HG03378 (cell line): ENCODE data around the gene CHRNG.

Experiments used
- ATAC-seq: cut with Tn5 transposase; IDR thresholded peaks from one replicate; pipeline ENCODE4 v1.9.1; 2021; ENCODE audit warnings: mild to moderate bottlenecking, moderate library complexity; ENCODE audit not compliant: unreplicated experiment

The CHRNG gene

GRCh38 chr2:232575404-232575746 lies 35.9 kb downstream of the CHRNG start:
- ATAC-seq = no peak

- no peak for ATAC-seq
These were observed 37.5 kb downstream of the CHRNG start for GRCh38 chr2:232576995-232577394.

DNA sequence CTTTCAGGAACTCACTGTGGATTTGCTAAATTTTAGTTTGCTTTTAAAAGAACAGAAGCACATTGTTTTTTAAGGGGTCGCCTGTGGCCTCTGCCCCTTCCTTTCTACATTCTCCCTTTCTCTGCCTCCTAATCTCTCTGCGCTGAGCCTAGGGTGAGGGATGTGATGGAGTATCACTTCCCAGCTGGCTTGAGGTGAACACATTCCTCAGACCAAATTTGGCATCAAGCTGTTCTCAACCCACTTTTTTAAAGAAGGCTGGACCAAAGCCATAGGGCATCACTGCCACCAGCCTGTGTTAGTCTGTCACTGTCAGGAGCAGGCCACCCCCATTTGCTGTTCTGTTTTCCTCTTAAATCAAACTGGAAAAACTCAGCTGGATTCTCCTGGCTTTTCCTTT lies 38.3 kb downstream of the CHRNG start:
- ATAC-seq = no peak

DNA sequence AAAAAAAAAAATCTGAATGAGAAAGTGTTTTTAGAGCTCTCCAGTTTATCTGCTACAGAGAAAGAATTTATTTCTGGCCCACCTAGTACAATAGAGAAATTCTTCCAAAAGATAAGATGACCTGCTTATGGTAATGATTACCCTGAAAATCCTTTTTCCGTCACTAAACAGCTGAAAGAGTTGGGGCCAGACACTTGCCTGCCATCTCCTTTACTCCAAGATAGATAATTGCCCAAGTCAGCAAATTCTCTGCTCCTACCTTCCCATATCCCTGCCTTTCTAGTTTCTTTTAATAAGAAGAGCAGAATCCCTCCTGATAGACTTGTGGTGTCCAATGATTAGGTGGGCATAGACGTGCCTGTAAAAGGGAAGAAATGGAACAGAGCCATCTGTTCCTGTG lies 39.1 kb downstream of the CHRNG start:
- no peak for ATAC-seq

DNA sequence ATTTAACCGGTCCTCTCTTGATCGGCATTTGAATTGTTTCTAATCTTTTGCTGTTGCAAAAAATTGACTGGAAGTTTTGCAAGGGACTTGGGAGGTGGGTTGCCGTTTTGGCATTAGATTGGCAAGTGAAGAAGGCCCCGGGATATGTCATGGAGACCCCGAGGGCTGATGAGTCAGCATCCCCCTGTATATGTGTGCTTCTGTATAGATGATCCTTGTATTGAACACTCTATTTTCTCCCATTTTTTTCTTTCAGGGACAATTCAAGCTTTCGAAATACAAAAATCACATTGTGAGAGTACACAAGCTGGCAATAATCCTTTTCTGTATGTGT lies 41.1 kb downstream of the CHRNG start:
- ATAC-seq = no peak

DNA sequence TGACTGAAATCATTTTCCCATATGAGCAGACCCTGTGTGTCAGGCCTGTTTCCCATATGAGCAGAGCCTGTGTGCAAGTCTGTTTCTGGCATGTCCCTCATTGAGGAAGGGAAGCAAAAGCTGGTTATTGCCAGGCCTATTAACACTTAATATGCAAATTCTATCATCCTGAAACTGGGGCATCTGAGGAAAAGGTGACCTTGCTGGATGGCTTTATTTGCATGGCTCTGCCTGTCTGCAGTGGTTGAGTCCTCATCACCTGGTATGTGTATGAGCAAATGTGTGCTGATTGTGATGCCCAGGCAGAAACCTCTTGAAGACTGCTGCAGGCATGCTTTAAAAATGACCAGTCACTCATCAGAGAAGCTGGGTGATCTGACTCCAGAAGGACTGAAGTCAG lies 42.2 kb downstream of the CHRNG start:
- no peak for ATAC-seq

GRCh38 chr2:232584238-232584637 lies 44.7 kb downstream of the CHRNG start:
- no peak for ATAC-seq

- no peak for ATAC-seq
These were observed 47.5 kb downstream of the CHRNG start for GRCh38 chr2:232586943-232587505.

DNA sequence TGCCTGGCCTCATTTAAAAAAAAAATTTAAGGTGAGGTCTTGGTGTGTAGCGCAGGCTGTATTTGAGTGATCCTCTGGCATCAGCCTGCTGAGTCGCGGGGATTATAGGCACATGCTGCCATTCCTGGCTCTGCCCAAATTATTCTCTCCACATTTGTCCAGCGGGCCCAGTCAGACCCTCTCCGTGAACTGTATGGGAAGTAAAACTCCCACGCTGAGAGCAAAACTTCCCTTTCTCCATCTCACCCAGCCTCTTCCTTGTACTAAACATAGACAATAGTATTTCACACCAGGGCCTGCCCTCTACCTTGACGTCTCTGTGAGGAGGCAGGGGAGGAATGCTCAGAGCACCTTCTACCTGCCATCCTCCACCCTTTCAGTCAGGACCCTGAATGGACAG lies 48.0 kb downstream of the CHRNG start:
- no peak for ATAC-seq

DNA sequence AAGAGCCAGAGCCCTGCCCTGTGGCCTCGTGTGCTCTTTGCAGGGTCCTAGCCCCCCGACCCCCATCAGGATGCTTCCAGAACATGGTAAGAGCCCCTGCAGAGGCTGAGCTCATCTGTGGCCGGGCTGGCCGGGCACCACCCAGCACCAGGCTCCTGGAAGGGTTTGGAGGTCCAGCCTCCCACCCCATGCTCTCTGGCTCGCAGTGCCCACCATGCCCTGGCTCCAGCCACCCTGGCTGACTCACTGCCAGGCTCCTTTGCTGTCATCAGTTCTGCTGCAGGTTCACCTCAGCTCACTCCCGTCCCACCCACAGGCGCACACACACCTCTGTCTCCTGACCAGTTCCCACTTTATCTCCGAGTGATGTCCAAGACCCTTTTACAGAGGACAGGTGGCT lies 48.5 kb downstream of the CHRNG start:
- no peak for ATAC-seq

GRCh38 chr2:232588680-232589585 lies 49.4 kb downstream of the CHRNG start:
- no peak for ATAC-seq

DNA sequence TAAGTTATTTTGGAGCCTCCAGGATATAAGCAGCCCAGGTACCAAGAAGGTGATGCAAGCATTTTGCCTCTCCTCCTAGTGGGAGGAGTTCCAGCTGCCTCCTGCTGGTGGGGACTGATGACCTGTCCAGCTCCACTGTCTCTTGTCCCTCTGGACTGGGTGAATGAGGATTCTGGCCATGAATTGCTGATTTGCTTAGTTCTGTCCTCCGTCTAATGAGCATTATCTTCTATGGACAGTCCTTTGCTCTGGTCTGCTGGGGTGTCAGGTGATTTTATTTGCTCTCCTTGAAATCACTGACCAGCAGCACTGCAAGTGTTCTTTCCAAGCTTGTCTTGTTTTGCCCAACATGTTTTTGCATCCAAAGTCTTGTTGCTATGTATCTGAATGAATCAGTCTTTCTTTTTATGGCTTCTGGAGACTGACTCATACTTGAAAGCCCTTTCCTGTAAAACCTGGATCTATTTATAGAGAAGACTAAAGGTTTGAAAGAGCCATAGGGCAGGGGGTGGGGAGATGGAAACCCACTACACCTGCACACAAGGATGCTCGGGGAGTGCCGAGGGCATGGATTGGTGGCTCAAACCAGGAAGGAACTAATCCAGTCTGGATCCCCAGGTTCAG lies 53.4 kb downstream of the CHRNG start:
- ATAC-seq = no peak

DNA sequence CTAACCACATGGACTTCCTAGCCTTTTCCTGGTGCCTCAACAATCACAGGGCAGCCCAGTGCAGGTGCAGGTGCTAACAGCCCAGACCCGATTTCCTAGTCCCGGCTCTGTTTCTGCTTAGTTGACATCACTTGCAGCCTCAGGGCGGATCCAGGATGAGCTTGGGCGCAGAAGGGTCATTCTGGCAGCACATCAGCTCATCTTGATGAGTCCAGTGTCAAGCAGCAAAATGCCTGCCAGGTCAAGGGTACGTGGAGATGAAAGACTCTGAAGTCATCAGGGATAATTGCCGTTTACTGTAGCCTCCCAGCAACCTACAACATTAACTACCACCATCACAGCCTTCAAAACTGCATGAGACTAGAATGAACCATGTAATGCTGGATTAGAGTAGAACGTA lies 54.5 kb downstream of the CHRNG start:
- ATAC-seq = no peak
